ENCODE data around the gene SSBP4. TPM values are rescaled to one million over a fixed set of nuclear protein-coding genes. Genes with fewer than 3 reads are reported as not detected.

The SSBP4 gene
- total and polyA plus RNA-seq, 9 of the 15 experiments (the other 6 are each of a cell fraction or from before 2014, with no cell fraction given), result 1.1 to 189 (median 39.0) TPM

DNA sequence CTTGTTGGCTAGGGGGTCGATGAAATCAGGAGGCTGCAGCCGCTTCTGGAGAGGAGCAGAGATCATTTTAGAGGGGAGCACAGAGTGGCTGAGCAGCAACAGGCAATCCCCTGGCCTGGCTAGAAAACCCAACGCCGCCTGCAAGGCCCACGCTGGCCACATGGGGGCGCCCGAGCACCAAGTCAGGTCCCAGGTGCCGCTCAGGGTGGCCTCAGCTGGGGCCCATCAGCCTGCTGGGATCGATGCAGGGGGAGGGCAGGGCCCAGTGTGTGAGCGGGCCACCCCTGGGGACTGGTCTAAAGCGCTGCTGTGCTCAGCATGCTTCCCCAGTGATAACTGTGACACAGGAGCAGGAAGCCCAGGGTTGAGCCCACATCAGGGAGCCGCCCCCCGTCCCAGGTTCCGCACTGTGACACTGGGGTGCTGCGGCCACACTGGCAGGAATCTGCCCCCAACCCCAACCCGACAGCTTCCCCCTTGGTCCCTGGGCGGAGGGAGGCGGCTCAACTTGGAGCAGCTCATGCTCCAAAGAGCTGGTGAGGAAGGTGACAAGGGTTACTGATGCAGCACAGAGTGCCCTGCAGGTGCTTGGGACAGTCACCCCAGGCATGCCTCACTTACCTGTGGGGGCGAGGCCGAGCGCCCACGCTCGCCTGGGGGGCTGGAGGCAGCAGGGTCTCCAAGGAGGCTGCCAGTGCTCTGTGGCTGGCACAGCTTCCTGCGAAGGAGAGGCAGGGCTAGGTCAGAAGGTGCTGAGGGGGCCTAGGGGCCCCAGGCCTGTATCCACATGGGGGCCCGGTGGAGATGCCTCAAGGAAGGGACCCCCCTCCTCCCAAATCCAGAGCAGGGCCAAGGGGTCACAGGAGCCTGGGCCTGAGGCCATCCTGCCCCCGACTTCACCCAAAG, 32.0 kb downstream of the SSBP4 start (continued):
- TF ChIP-seq, protein P1, sequence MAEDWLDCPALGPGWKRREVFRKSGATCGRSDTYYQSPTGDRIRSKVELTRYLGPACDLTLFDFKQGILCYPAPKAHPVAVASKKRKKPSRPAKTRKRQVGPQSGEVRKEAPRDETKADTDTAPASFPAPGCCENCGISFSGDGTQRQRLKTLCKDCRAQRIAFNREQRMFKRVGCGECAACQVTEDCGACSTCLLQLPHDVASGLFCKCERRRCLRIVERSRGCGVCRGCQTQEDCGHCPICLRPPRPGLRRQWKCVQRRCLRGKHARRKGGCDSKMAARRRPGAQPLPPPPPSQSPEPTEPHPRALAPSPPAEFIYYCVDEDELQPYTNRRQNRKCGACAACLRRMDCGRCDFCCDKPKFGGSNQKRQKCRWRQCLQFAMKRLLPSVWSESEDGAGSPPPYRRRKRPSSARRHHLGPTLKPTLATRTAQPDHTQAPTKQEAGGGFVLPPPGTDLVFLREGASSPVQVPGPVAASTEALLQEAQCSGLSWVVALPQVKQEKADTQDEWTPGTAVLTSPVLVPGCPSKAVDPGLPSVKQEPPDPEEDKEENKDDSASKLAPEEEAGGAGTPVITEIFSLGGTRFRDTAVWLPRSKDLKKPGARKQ (CRISPR knock-in tag; IDR thresholded peaks at IDR 0.05), result no peak
- 0 out of 2 replicates have a peak, but pooled peaks have one; percentile 15 for TF ChIP-seq BHLHE40 (IDR thresholded peaks at IDR 0.05; ENCODE audit: low read length)
- no peak for TF ChIP-seq TFAM (CRISPR knock-in tag; conservative IDR thresholded peaks at IDR 0.05)
- peak; percentile 20; the same call in 1 of the 2 replicates for TF ChIP-seq CBFA2T3 (IDR thresholded peaks at IDR 0.05)
- no peak for TF ChIP-seq DNMT1 (IDR thresholded peaks at IDR 0.05)
- TF ChIP-seq ETS2 (tag; IDR thresholded peaks at IDR 0.05; ENCODE audit: borderline replicate concordance, poor library complexity, severe bottlenecking), result no peak
- TF ChIP-seq FOSL1 (tag; conservative IDR thresholded peaks at IDR 0.05), result no peak
- TF ChIP-seq DACH1 (IDR thresholded peaks at IDR 0.05; ENCODE audit: partially characterized antibody), result peak; percentile 35
- no peak for TF ChIP-seq NR2F6 (CRISPR knock-in tag; IDR thresholded peaks at IDR 0.05)
- TF ChIP-seq TAL1 (IDR thresholded peaks at IDR 0.05), result no peak
- no peak for TF ChIP-seq HDAC3 (IDR thresholded peaks at IDR 0.05; ENCODE audit: borderline replicate concordance, partially characterized antibody)
- TF ChIP-seq, protein P2, sequence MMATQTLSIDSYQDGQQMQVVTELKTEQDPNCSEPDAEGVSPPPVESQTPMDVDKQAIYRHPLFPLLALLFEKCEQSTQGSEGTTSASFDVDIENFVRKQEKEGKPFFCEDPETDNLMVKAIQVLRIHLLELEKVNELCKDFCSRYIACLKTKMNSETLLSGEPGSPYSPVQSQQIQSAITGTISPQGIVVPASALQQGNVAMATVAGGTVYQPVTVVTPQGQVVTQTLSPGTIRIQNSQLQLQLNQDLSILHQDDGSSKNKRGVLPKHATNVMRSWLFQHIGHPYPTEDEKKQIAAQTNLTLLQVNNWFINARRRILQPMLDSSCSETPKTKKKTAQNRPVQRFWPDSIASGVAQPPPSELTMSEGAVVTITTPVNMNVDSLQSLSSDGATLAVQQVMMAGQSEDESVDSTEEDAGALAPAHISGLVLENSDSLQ (IDR thresholded peaks at IDR 0.05), result peak; percentile 33; the same call in 1 of the 2 replicates
- TF ChIP-seq RNF2 (IDR thresholded peaks at IDR 0.05), result no peak
- TF ChIP-seq ZNF133 (CRISPR knock-in tag; IDR thresholded peaks at IDR 0.05), result no peak
- TF ChIP-seq, protein P3, sequence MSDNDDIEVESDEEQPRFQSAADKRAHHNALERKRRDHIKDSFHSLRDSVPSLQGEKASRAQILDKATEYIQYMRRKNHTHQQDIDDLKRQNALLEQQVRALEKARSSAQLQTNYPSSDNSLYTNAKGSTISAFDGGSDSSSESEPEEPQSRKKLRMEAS (CRISPR knock-in tag; IDR thresholded peaks at IDR 0.05), result peak; percentile 55
- TF ChIP-seq CXXC5 (CRISPR knock-in tag; IDR thresholded peaks at IDR 0.05), result 0 out of 2 replicates have a peak, but pooled peaks have one; percentile 29
- TF ChIP-seq SAFB2 (IDR thresholded peaks at IDR 0.05; ENCODE audit: borderline replicate concordance, low read depth, low read length, severe bottlenecking), result no peak
- TF ChIP-seq ZNF444 (CRISPR knock-in tag; IDR thresholded peaks at IDR 0.05), result no peak
- no peak for TF ChIP-seq ZC3H11A (IDR thresholded peaks at IDR 0.05; ENCODE audit: low read depth, low read length)
- no peak for TF ChIP-seq HEY1 (CRISPR knock-in tag; IDR thresholded peaks at IDR 0.05; ENCODE audit: borderline replicate concordance)
- peak; percentile 92 for TF ChIP-seq STAG1 (CRISPR knock-in tag; IDR thresholded peaks at IDR 0.05; ENCODE audit: borderline replicate concordance)
- no peak for TF ChIP-seq MIER1 (IDR thresholded peaks at IDR 0.05; ENCODE audit: low read depth)
- peak; percentile 77 for TF ChIP-seq RB1 (IDR thresholded peaks at IDR 0.05; ENCODE audit: low read depth)
- TF ChIP-seq, protein P4, sequence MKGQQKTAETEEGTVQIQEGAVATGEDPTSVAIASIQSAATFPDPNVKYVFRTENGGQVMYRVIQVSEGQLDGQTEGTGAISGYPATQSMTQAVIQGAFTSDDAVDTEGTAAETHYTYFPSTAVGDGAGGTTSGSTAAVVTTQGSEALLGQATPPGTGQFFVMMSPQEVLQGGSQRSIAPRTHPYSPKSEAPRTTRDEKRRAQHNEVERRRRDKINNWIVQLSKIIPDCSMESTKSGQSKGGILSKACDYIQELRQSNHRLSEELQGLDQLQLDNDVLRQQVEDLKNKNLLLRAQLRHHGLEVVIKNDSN (CRISPR knock-in tag; IDR thresholded peaks at IDR 0.05), result peak; percentile 29; the same call in 1 of the 2 replicates
- no peak for TF ChIP-seq ZZZ3 (IDR thresholded peaks at IDR 0.05)
- no peak for TF ChIP-seq ZKSCAN3 (CRISPR knock-in tag; IDR thresholded peaks at IDR 0.05)
- TF ChIP-seq ZNF384 (IDR thresholded peaks at IDR 0.05; ENCODE audit: low read depth, low read length), result 0 out of 2 replicates have a peak, but pooled peaks have one; percentile 18
- TF ChIP-seq ZNF583 (CRISPR knock-in tag; IDR thresholded peaks at IDR 0.05), result no peak

Measured in K562 (cell line).